IPS-NIHi11 (cell line): ENCODE data around the gene MARF1.
"Not testable (repeated sequence)": the region's sequence is repeated elsewhere in the genome, so short reads cannot be mapped to it uniquely, and the experiment has no call there.

Source experiments
- DNase-seq: peaks from one replicate; pipeline ENCODE4 v3.0.0; 2012; ENCODE audit warnings: mixed read lengths, low spot score

The MARF1 gene

GRCh38 chr16:15572329-15573001, 70.5 kb downstream of the MARF1 start:
- DNase-seq = no peak

DNA sequence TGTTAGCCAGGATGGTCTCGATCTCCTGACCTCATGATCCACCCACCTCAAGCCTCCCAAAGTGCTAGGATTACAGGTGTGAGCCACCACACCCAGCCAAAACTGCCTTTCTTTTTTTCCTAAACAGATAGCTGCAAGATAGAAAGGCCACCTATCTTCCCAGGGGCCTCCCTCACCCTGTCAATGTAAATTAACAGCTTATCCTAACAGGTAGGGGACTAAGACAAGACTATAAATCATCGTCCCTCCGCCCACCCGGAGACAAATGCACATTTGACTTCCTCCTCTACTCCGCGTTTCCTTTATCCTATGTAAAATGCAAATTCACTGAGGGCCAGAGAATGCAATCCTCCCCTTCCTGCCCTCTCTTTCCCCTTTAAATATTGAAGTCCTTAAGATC, 71.4 kb downstream of the MARF1 start:
- no peak for DNase-seq

GRCh38 chr16:15570666-15571065, 72.3 kb downstream of the MARF1 start:
- not testable (repeated sequence) for DNase-seq

DNA sequence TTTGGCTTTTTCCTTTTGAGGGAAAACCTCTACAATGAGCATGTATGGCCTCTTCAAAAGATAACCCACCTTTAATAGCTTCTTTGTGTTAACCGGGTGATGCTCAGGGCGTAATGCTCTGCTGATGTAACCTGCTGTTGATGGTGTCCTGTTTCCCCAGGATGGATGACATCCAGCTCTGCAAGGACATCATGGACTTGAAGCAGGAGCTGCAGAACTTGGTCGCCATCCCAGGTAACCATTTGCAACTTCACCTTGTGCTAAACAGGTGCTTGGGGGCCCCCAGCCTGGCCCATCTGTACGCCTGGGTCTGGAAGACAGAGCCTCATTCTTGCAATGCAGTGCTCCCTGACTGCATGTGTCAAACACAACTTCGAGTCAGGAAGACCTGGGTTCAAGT, 75.1 kb downstream of the MARF1 start:
- no peak for DNase-seq

DNA sequence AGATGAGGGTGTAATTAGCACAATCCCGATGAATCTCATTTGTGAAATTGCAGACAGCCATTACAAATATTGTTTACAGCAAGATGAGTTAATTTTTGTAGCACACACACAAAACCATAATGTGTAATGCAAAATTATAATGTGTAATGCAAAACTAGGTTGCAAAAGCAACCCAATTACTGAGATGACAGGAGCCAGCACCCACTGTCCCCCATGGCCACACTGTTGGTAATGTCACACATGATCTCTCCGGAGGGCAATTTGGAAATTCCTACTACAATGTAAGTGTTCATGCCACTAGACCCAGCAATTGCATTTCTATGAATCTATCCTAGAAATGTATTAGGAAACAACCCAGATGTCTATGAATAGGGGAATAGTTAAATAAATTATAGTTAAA, 76.9 kb downstream of the MARF1 start:
- DNase-seq = no peak

DNA sequence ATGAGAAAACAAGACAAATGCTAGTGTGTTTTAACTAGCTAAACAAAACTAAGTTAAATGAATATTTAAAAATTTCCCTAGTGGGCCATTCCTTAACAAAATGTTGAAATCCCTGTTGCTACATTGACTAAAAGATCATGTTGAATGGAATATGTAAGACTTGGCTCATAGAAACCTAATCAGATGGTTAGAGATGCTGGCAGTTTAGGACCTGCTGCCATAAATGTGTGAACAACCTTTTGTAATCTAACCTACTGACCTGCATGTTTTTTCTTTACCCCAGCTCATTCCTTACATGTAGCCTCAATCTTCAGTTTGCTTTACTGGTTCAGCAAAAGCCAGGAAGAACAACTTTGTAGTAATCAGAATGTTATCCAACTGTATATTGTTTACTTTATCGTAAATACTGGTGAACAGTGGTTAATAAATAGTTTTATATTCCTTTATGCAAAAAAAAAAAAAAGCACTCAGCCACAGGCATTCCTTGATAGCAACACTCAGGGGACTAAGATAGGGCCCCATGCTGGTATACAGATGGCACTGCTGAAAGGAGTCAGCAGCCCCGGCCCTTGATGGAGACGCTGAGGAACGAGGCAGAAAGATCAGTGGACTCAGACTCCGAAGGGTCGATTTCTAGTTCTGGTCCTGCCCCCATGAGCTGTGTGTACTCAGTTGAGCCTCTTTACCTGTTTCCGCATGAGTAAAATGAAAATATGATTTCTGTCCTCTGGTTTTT, 78.2 kb downstream of the MARF1 start:
- DNase-seq = no peak

GRCh38 chr16:15559176-15559575, 83.8 kb downstream of the MARF1 start:
- no peak for DNase-seq

DNA sequence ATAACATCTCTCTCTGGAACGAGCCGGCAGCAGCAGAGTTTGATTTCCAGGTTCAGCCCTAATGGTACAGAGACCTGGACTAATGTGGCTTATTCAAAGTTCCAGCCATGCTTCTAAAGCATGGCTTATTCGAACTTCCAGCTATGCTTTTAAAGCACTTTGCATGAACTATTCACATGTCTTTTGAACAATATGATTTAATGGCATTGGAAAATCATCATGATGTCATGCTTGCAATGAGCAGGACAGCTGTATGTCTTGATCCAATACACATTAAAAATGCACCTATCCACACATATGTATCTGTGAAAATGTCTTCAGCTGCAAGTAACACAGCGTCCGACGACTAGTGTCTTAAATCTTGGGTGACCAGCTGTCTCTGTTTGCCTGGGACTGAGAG, 85.7 kb downstream of the MARF1 start:
- no peak for DNase-seq

- DNase-seq = no peak
Observed at GRCh38 chr16:15556130-15556529, 86.8 kb downstream of the MARF1 start.

DNA sequence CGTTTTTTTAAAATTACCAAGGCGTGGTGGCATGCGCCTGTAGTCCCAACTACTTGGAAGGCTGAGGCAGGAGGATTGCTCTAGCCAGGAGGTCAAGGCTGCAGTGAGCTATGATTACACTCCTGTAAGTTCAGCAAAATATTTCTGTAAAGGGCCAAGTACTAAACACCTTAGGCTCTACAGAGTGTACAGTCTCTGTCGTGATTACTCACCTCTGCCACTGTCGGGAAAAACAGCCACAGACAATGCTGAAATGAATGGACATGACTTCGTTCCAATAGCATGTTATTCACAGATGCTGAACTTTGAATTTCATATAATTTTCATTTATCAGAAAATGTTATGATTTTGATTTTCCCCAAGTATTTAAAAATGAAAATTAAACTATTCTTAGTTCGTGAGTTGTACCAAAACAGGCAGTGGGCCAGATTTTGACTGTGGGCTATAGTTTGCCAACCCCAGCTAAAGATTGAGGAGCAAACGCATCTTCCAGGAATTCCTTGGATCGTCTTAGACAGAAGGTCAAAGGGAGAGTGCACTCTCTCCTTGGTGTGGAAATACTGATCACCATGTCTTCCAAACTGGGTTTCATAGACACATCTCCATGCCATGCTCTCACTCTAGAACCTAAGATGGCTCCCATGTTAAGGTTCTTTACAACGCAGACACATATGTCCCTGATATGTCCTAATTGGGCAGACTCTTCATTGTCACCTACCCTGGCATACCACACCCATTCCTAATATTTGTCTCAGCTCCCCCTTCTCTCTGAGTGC, 89.5 kb downstream of the MARF1 start:
- no peak for DNase-seq

DNA sequence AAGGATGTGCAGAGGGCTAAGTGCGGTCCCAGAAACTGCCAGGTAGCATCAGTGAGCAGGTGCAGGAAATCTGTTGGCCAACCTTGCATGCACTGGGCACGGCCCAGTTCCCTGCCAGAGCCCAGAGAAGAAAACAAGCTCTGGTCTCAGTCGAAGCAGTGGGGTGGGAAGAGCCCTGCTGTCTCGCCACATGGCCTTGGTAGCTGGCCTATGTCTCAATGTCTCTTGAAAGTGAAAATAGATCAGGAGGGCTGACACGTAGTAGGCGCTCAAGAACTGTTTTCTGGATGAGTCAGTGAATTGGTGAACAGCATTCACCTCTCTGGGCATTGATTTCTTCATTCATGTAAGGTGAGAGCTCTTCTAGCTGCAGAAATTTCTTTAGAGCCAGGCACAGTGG, 90.4 kb downstream of the MARF1 start:
- no peak for DNase-seq

GRCh38 chr16:15548482-15548891, 94.5 kb downstream of the MARF1 start:
- DNase-seq = no peak

DNA sequence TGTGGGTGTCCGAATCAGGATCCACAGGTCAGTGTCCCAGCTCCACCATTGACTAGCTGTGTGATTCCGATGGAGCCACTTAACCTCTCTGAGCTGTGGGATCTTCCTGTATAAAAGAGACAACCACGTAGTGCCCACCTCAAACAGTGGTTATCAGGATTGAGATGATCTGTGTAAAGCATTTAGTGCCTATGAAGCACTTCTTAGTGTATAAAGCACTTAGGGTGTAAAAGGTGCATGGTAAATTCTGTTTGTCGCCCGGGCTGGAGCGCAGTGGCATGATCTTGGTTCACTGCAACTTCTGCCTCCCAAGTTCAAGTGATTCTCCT, 95.2 kb downstream of the MARF1 start:
- no peak for DNase-seq

DNA sequence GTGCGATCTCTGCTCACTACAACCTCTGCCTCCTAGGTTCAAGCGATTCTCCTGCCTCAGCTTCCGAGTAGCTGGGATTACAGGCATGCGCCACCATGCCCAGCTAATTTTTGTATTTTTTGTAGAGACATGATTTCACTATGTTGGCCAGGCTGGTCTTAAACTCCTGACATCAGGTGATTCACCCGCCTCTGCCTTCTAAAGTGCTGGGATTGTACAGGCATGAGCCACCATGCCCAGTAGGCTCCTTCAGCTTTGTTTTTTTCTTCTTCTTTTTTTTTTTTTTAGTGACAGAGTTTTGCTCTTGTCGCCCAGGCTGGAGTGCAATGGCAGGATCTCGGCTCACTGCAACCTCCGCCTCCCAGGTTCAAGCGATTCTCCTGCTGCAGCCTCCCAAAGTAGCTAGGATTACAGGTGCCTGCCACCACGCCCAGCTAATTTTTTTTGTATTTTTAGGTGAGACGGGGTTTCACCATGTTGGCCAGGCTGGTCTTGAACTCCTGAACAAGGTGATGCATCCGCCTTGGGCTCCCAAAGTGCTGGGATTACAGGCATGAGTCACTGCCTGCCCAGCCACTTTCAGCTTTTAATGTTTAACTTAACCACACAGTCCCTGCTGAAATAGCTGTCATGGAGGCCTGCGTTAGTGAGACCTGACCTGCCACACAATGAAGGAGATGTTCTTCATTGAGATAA, 95.7 kb downstream of the MARF1 start:
- not testable (repeated sequence) for DNase-seq

DNA sequence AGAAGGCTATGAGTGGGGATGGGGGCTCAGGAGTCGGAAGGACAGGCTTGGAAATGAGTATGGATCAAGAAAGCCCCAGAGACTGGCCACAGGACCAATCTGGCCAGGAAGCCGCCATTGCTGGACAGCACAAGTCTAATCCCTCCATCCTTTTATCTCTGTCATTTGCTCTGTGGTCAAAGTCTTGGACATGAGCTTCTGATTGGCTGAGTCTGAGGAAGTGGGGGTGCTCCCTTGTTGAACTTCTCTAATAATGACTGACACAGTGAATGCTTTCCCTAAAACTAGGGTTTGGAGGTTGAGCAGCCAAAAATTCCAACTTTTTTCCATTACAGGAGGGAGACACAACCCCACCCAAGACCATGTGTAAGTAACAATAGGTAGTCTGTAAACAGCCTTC, 97.4 kb downstream of the MARF1 start:
- DNase-seq = no peak

DNA sequence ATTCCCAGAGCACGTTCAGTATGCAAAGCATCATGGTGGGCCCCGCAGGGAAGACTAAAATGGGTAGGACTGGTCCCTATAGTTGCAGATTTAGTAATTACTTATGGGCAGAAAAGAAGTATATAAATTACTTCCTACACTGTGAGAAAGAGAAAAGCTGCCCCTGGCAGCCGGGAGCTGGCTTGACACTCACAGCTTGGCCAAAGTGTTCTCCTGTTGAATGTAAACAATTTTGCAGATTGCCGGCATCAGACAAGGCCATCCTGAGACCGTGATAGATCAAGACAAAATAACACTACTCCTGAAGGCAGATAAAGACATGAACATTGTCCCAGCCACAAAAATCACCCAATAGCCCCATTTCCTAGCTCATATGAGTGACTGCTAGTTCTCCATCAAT, 98.5 kb downstream of the MARF1 start:
- no peak for DNase-seq
